ENCODE results near the gene RPL36. TPM values are rescaled to one million over a fixed set of nuclear protein-coding genes. Genes with fewer than 3 reads are reported as not detected.

The RPL36 gene
- total and polyA plus RNA-seq, 4 donors: 47.2 to 556 (median 321) TPM

DNA sequence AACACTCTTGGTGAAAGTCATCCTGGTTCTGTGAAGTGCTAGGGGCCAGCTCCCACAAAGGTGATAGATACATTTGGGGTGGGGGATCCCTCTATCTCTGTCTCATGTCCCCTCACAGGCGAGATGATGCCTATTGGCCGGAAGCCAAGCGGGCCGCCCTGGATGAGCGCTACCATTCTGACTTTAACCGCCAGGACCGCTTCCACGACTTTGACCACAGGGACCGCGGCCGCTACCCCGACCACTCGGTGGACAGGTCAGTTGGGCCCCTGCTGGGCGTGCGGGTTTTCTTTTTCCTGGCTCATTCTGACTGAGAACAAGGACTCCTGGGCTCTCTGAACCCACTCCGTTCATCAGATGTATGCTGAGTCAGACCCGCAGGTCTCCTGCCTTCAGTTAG lies 26.2 kb upstream of the RPL36 start:
- no peak for TF ChIP-seq YY1 (IDR thresholded peaks at IDR 0.05)
- TF ChIP-seq GABPA (IDR thresholded peaks at IDR 0.05 in 1 of 2, conservative IDR thresholded peaks at IDR 0.05 in 1 of 2): no peak
- no peak for TF ChIP-seq EGR1 (IDR thresholded peaks at IDR 0.05; ENCODE audit: low read depth in 2 of 2)
- TF ChIP-seq FOXA1 (IDR thresholded peaks at IDR 0.05): no peak
- TF ChIP-seq RXRA (IDR thresholded peaks at IDR 0.05): no peak
- WGBS: 96% methylated on average over 17 of the region's 17 CpGs
- no peak overlapping the region for H3K4me3 ChIP-seq (ENCODE audit: low read depth in 1 of 3, low read length in 3 of 3)
- peaks cover 32 to 89% (median 58%) of the 10 kb centered on the region in 4 donors for H3K36me3 ChIP-seq (ENCODE audit: control insufficient read depth in 4 of 4, insufficient read depth in 3 of 4, low read depth in 1 of 4, low read length in 3 of 4)
- H3K27me3 ChIP-seq (ENCODE audit: control insufficient read depth in 4 of 4, insufficient read depth in 4 of 4, low read length in 3 of 4): no peaks in the 10 kb centered on the region
- DNase-seq (ENCODE audit: low spot score): no peak
- H3K9ac ChIP-seq (ENCODE audit: low read depth in 1 of 2, low read length in 2 of 2): no peak overlapping the region
- H3K4me1 ChIP-seq (ENCODE audit: control insufficient read depth in 4 of 4, insufficient read depth in 4 of 4, low read length in 3 of 4): peaks cover 2 to 21% (median 13%) of the 10 kb centered on the region in 4 donors
- H3K27ac ChIP-seq (ENCODE audit: low read depth in 1 of 2, low read length in 2 of 2): peak overlapping the region; percentile 32 to 64
- H3K9me3 ChIP-seq (ENCODE audit: control insufficient read depth in 4 of 4, low read length in 3 of 4): no peaks in the 10 kb centered on the region

DNA sequence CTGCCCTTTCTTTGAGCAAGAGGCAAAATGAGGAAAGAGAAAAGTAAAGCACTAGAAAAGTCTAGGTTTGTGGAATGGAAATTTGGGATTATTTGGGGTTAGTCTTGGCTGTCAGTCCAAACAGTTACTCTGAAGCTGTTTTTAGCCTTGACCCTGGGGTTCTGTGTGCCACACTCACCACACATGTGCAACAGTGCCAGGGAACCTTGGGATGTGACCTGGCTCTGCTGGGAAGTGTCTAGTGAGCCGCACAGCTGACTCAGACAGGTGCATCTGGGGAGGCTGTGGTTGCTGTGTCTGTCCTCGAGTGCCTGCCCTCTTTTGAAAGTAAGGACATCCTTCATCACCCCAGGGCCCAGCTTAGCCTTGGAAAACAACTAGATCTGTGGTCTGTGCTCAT lies 25.6 kb upstream of the RPL36 start:
- no peak overlapping the region for H3K9ac ChIP-seq (ENCODE audit: low read depth in 1 of 2, low read length in 2 of 2)
- TF ChIP-seq RXRA (IDR thresholded peaks at IDR 0.05) (peak; percentile 65 to 77), HNF4A (conservative IDR thresholded peaks at IDR 0.05) (peak; percentile 57 to 66), SP1 (IDR thresholded peaks at IDR 0.05) (peak; percentile 40), GABPA (IDR thresholded peaks at IDR 0.05 in 1 of 2, conservative IDR thresholded peaks at IDR 0.05 in 1 of 2) (no peak), YY1 (IDR thresholded peaks at IDR 0.05) (no peak)
- TF ChIP-seq, protein P1, sequence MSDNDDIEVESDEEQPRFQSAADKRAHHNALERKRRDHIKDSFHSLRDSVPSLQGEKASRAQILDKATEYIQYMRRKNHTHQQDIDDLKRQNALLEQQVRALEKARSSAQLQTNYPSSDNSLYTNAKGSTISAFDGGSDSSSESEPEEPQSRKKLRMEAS (IDR thresholded peaks at IDR 0.05): no peak
- TF ChIP-seq, protein P2, sequence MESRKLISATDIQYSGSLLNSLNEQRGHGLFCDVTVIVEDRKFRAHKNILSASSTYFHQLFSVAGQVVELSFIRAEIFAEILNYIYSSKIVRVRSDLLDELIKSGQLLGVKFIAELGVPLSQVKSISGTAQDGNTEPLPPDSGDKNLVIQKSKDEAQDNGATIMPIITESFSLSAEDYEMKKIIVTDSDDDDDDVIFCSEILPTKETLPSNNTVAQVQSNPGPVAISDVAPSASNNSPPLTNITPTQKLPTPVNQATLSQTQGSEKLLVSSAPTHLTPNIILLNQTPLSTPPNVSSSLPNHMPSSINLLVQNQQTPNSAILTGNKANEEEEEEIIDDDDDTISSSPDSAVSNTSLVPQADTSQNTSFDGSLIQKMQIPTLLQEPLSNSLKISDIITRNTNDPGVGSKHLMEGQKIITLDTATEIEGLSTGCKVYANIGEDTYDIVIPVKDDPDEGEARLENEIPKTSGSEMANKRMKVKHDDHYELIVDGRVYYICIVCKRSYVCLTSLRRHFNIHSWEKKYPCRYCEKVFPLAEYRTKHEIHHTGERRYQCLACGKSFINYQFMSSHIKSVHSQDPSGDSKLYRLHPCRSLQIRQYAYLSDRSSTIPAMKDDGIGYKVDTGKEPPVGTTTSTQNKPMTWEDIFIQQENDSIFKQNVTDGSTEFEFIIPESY (IDR thresholded peaks at IDR 0.05): no peak
- TF ChIP-seq, protein P3, sequence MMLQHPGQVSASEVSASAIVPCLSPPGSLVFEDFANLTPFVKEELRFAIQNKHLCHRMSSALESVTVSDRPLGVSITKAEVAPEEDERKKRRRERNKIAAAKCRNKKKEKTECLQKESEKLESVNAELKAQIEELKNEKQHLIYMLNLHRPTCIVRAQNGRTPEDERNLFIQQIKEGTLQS (IDR thresholded peaks at IDR 0.05): no peak
- no peak overlapping the region for H3K4me3 ChIP-seq (ENCODE audit: low read depth in 1 of 3, low read length in 3 of 3)
- WGBS: 85% methylated on average over 2 of the region's 2 CpGs
- H3K4me1 ChIP-seq (ENCODE audit: control insufficient read depth in 4 of 4, insufficient read depth in 4 of 4, low read length in 3 of 4): peaks cover 2 to 21% (median 13%) of the 10 kb centered on the region in 4 donors
- H3K27me3 ChIP-seq (ENCODE audit: control insufficient read depth in 4 of 4, insufficient read depth in 4 of 4, low read length in 3 of 4): no peaks in the 10 kb centered on the region
- H3K9me3 ChIP-seq (ENCODE audit: control insufficient read depth in 4 of 4, low read length in 3 of 4): no peaks in the 10 kb centered on the region
- DNase-seq (ENCODE audit: low spot score): no peak
- H3K36me3 ChIP-seq (ENCODE audit: control insufficient read depth in 4 of 4, insufficient read depth in 3 of 4, low read depth in 1 of 4, low read length in 3 of 4): peaks cover 33 to 91% (median 61%) of the 10 kb centered on the region in 4 donors
- H3K27ac ChIP-seq (ENCODE audit: low read depth in 1 of 2, low read length in 2 of 2): peak overlapping the region; percentile 62 to 64

DNA sequence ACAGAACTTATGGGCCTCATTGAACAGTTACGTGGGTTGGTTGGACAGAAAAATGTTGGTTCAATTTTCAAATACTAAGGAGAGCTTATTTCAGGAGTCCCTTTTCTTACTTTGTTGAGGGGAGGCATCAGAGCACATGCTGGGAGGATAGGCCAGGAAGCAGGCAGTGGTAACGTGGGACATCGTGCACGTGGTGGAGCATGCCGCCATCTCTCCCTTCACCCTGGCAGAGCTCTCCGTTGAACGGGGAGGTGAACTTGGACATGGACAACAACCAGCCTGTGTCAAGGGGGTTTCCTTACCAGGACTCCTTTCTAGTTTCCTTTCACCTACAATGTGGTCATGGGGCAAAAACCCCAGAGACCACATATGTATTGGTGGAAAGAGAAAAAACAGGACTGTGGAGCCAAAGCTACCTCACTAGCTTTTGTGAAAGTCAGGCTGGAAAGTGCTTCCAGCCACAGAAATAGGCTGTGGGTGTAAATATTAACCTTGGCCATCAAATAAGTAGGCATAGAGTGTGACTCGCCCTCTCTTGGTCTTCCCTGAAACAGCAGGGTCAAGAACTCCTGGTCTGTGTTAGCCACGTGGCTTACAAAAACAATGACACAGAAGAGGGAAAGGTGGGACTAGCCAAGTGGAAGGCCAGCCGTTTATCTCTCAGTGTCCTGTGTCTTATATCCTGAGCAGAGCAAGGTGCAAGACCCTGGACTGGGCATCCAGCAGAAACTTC lies 24.1 kb upstream of the RPL36 start:
- no peak for DNase-seq (ENCODE audit: low spot score)
- TF ChIP-seq FOXA1 (IDR thresholded peaks at IDR 0.05): no peak
- TF ChIP-seq SP1 (IDR thresholded peaks at IDR 0.05): peak; percentile 68
- peak in 1 of 2 donors; percentile 13 for TF ChIP-seq GABPA (IDR thresholded peaks at IDR 0.05 in 1 of 2, conservative IDR thresholded peaks at IDR 0.05 in 1 of 2)
- TF ChIP-seq, protein P4, sequence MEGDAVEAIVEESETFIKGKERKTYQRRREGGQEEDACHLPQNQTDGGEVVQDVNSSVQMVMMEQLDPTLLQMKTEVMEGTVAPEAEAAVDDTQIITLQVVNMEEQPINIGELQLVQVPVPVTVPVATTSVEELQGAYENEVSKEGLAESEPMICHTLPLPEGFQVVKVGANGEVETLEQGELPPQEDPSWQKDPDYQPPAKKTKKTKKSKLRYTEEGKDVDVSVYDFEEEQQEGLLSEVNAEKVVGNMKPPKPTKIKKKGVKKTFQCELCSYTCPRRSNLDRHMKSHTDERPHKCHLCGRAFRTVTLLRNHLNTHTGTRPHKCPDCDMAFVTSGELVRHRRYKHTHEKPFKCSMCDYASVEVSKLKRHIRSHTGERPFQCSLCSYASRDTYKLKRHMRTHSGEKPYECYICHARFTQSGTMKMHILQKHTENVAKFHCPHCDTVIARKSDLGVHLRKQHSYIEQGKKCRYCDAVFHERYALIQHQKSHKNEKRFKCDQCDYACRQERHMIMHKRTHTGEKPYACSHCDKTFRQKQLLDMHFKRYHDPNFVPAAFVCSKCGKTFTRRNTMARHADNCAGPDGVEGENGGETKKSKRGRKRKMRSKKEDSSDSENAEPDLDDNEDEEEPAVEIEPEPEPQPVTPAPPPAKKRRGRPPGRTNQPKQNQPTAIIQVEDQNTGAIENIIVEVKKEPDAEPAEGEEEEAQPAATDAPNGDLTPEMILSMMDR (IDR thresholded peaks at IDR 0.05; ENCODE audit: low read depth, low read length, missing input control): peak; percentile 50
- TF ChIP-seq, protein P5, sequence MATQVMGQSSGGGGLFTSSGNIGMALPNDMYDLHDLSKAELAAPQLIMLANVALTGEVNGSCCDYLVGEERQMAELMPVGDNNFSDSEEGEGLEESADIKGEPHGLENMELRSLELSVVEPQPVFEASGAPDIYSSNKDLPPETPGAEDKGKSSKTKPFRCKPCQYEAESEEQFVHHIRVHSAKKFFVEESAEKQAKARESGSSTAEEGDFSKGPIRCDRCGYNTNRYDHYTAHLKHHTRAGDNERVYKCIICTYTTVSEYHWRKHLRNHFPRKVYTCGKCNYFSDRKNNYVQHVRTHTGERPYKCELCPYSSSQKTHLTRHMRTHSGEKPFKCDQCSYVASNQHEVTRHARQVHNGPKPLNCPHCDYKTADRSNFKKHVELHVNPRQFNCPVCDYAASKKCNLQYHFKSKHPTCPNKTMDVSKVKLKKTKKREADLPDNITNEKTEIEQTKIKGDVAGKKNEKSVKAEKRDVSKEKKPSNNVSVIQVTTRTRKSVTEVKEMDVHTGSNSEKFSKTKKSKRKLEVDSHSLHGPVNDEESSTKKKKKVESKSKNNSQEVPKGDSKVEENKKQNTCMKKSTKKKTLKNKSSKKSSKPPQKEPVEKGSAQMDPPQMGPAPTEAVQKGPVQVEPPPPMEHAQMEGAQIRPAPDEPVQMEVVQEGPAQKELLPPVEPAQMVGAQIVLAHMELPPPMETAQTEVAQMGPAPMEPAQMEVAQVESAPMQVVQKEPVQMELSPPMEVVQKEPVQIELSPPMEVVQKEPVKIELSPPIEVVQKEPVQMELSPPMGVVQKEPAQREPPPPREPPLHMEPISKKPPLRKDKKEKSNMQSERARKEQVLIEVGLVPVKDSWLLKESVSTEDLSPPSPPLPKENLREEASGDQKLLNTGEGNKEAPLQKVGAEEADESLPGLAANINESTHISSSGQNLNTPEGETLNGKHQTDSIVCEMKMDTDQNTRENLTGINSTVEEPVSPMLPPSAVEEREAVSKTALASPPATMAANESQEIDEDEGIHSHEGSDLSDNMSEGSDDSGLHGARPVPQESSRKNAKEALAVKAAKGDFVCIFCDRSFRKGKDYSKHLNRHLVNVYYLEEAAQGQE (IDR thresholded peaks at IDR 0.05): peak; percentile 36
- TF ChIP-seq NR2F2 (IDR thresholded peaks at IDR 0.05): no peak
- peak; percentile 19 to 24 for TF ChIP-seq JUND (IDR thresholded peaks at IDR 0.05)
- TF ChIP-seq FOXA2 (IDR thresholded peaks at IDR 0.05): peak; percentile 64
- no peak for TF ChIP-seq TAF1 (conservative IDR thresholded peaks at IDR 0.05)
- TF ChIP-seq, protein P3 (IDR thresholded peaks at IDR 0.05): no peak
- TF ChIP-seq, protein P1 (IDR thresholded peaks at IDR 0.05): no peak

More for the DNA sequence above, 24.1 kb upstream of the RPL36 start:
- WGBS: 61% methylated on average over 10 of the region's 10 CpGs
- no peaks in the 10 kb centered on the region for H3K9me3 ChIP-seq (ENCODE audit: control insufficient read depth in 4 of 4, low read length in 3 of 4)
- peaks cover 2 to 21% (median 13%) of the 10 kb centered on the region in 4 donors for H3K4me1 ChIP-seq (ENCODE audit: control insufficient read depth in 4 of 4, insufficient read depth in 4 of 4, low read length in 3 of 4)
- peak overlapping the region; percentile 62 to 84 for H3K27ac ChIP-seq (ENCODE audit: low read depth in 1 of 2, low read length in 2 of 2)
- H3K27me3 ChIP-seq (ENCODE audit: control insufficient read depth in 4 of 4, insufficient read depth in 4 of 4, low read length in 3 of 4): no peaks in the 10 kb centered on the region
- H3K4me3 ChIP-seq (ENCODE audit: low read depth in 1 of 3, low read length in 3 of 3): no peak overlapping the region
- H3K9ac ChIP-seq (ENCODE audit: low read depth in 1 of 2, low read length in 2 of 2): no peak overlapping the region
- peaks cover 31 to 83% (median 56%) of the 10 kb centered on the region in 4 donors for H3K36me3 ChIP-seq (ENCODE audit: control insufficient read depth in 4 of 4, insufficient read depth in 3 of 4, low read depth in 1 of 4, low read length in 3 of 4)
